GM19351 (cell line): ENCODE results near the gene SLC23A1.
"Not testable (repeated sequence)": the region's sequence is repeated elsewhere in the genome, so short reads cannot be mapped to it uniquely, and the experiment has no call there.

Source experiments
- ATAC-seq: cut with Tn5 transposase; IDR thresholded peaks from one replicate; pipeline ENCODE4 v1.9.1; 2021; ENCODE audit warnings: mild to moderate bottlenecking, moderate library complexity; ENCODE audit not compliant: unreplicated experiment

SLC23A1 gene

DNA sequence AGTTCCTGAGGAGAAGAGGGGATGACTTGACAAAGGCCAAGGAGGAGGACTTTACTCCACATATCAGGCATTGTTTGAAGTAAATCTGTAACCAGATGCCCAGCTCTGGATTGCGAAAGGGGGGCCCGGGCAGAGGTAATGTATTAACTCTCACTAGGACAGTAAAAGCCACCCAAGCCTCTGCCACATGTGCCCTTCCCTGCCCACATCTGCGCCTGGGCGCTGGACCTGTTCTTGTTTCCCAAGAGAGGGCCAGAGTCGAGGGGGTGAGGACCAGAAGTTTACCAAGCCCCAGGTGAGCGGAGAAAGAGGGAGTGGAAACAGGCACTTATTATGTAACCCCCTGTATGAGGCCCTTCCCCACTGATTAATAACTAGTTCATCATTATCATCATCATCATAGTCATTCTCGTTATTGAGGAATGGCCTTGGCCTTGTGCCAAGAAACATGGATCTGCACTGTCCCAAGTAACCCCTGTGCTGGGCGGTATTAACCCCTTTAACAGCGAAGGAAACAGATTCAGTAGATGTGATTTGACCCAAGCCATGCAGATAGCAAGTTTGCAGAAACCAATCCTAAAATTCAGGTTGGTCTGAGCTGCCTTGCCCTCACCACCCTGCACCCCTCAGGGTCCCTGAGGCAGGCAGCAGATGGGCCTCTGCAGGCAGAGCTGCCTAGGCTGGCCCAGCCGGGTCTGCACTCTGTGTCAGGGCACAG, at the start of gene SLC23A1:
Gene SLC23A1 (minus strand): TSS at position 23 of the 718 bp plus-strand sequence. CDS start 44 bp downstream, outside the sequence.
- ATAC-seq: no peak

DNA sequence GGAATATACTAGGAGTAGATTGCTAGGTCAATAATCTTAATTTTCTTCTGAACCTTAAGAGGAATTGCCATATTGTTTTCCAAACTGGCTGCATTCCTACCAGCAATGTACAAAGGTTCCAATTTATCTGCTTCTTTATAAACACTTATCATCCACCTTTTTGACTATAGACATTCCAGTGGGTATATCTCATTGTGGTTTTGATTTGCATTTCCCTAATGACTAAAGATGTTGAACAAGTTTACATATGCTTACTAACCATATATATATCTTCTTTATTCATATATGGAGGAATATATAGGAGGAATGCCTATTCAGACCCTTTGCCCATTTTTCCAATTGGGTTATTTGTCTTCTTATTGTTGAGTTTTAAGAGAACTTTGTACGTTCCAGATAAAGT, 48.6 kb upstream of the SLC23A1 start:
- no peak for ATAC-seq

DNA sequence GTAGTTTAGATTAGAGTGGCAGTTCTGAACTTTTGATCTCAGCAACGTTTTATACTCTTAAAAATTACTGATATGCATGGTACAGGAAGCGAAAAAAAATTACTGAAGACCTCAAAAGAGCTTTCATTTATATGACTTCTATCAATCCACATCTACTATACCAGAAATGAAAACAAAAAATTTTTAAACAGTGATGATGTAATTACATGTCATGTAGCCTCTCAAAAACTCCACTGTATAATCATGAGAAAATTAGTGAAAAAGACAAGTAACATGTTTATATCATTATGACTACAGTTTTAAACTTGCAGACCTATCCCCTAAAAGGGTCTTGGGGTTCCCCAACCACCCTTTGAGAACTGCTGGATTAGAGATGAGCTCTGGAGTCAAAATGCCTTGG, 46.9 kb upstream of the SLC23A1 start:
- ATAC-seq: no peak

DNA sequence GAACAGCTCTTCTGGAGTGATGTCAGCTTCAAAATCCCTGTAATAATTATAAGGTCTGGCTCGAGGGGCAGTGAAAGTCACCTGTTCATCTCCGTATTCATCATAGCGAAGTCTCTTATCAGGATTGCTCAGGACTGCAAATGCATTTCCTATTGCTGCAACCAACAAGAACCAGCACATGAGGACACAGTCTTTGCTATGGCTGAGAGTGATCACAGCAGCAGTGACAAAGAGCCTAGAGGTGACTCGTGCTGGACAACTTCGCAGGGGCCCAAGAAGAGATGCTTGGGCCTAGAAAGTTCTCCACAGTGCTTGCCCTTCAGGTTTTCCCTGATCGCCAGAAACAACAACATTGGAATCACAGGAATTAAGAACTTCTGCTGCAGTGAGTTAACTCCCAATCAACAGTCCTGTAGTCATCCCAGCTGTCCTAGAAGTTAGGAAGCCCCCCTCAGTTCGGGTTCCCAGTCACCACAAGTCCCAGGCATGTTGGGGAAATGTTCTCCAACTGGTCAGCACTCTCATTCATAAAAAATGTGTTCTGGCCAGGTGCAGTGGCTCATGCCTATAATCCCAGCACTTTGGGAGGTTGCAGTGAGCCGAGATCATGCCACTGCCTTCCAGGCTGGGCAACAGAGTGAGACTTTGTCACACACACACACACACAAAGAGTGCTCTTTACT, 43.2 kb upstream of the SLC23A1 start:
- no peak for ATAC-seq

DNA sequence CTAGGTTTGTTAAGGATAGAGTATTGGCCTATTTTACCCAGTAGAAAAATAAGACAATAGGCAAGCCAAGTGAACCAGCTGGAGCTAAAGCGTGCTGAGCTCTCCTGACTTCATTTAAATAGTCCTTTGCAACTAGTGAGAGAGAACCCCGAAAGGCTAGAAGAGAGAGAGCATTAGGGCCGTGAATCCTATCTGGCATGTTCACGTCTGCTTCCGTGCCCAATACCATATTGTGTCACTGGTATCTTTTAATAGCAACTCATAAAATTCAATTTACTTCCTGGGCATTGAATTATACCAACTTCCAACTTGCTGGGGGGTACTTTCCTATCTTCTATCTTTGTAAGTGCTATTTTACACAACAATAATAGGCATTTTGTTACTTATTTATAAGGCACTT, 42.4 kb upstream of the SLC23A1 start:
- ATAC-seq: no peak

DNA sequence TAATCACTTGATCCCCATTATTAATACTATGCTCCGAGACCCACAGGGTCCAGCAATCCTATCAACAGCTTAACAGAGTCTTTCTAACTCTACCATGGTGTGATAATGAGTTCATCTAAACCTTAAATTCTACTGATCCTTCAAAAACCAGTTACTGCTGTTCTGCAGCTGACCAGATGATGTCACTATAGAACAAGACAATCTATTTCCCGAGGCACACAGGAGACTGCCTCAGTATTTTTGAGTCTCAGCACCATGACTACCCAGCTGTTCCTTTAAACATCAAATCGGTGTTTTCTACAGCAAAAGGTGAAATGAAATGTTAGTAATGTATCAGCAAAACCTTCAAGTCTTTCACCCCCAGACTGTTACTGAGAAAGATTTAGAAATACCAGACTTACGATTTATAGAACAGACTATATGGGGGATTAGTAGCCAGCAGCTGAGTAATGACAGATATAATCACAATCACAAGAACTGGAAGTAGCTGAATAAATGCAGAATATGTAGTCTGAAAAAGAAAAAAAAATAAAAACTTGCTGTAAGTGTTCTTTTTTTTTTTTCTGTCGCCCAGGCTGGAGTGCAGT, 39.3 kb upstream of the SLC23A1 start:
- ATAC-seq: no peak

DNA sequence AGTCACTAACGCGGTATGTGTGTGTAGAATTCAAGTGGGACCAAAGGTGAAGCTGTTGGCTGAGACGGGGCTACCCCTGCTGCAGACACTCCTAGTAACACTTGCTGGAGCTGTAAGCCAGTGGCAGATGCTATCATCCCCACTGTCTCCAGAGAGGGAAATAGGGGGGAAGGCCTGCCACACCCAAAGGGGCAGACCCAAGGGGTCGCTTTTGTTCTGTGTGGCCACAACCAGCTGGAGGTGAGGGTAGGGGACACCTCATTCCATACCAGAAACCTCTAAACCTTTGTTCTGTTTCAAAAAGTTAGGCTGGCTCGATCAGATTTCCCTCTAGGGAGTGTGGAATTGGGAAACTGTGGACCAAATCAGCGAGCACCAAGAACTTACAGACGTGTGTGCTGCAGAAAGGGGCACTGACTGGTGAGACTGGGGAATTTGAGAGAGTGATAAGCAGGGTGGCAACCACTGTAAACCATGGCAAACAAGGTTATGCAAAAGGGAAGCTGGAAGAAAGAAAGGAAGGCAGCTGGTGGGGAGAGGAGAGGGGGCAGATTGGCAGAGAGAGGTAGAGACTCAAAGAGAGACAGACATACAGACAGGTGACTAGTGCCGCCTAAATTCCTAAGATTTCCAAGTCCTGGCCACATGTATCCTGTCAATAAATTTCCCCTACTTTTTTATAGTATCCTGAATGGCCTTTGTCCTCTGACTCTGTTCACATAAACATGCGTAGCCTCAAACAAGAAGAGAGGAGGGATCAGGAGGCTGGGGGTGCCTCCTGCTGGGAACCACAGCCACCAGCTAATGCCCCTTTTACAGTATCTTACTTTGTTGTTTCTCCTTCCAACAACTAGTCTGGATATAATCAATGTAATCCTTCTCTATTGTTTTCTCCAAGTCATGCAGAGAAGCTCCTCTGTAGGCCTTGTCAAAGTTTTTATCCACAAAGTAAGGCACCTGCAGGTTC, 36.4 kb upstream of the SLC23A1 start:
- ATAC-seq: no peak

DNA sequence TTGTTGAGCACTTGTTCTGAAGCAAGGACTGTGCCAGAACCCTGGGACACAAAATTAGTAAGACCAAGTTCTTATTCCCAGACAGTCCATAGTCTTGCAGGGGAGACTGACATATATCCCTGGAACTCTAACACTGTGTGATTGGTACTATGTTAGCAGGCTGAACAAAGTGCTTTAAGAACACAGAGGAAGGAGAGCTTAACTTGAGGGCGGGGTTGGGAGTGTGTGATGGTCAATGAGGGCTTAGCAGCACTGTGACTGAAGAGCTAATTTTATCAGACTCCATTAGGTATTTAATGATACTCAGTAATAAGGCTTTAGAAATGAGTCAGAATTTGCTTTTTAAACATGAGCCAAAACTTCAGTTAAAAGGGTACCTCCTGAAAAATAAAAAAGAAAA, 35.7 kb upstream of the SLC23A1 start:
- ATAC-seq: no peak

DNA sequence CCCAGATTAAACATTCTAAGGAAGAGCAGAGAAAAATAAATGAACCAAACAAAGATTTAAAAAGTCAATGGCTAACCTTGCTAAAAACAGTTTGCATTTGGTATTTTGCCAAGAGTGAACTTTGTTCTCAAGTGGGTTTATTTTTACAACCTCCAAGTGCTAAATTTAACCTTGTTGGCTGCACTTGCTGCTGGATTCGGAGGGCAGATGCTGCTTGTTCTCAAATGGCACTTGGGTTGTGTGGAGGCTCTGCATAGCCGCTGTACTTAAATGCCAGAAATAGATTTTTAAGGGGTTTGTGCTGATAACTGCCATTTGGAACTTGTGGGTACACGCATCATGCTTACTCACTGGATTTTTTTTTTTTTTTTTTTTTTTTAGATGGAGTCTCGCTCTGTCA, 34.1 kb upstream of the SLC23A1 start:
- no peak for ATAC-seq

DNA sequence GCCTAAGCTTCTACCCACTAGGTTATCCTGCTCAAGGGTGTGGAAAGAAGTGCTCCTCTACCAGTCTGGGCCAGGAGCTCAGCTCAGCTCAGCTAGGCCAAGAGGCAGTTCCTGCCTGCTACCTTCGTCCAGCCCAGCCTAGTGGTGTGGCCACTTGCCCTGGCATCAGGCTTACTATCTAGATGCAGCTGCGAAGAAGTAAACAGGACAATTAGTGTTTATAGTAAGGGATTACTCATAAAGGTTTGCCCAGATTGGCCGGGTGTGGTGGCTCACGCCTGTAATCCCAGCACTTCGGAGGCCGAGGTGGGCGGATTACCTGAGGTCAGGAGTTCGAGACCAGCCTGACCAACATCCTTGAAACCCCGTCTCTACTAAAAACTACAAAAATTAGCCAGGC, 33.6 kb upstream of the SLC23A1 start:
- ATAC-seq: no peak

DNA sequence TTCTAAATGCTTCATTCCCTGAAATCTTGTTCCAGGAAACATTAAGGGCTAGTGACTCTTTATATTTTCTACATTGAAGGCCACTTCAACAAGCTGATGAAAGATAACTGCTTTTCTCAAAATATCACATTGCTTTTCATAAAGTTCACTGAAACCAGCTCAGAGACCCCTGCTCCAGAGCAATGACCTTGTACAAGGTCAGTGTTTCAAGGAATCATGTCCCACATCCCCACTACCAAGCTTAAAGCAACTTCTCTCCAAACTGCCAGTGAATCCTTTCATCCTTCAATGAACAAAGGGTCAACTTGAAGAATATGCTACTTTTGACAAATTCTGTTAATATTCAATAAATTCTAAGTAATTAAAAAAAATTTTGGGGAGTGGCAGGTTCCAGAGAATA, 32.8 kb upstream of the SLC23A1 start:
- ATAC-seq: no peak

DNA sequence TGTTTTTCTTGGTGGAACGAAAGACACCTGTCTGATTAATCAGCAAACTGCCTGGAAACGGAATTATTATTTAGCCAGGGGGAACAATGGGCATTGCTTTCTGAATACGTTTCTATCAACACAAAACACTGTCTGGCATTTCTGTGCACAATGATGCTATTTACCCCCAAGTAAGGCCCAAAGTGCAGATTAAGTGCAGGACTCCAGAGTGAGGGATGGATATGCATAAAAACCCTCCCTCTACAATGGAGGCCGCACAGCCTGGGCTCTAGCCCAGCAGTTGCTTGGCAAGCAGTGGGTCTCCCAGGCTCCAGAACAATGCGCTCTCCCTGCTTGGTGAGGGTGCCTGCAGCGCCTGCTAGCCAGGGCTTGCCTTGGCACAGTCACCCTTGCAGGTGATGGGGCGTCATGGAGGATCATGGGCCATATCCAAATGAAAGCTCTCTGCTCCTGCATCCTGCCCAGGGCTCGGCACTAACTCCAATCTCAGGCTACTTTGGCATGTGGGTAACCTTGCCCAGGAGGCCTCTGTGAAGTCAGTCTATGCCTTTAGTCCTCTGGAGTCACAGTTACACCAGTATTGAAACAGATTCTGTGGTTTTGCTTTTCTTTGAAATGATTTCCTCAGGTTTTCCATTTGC, 32.2 kb upstream of the SLC23A1 start:
- no peak for ATAC-seq

DNA sequence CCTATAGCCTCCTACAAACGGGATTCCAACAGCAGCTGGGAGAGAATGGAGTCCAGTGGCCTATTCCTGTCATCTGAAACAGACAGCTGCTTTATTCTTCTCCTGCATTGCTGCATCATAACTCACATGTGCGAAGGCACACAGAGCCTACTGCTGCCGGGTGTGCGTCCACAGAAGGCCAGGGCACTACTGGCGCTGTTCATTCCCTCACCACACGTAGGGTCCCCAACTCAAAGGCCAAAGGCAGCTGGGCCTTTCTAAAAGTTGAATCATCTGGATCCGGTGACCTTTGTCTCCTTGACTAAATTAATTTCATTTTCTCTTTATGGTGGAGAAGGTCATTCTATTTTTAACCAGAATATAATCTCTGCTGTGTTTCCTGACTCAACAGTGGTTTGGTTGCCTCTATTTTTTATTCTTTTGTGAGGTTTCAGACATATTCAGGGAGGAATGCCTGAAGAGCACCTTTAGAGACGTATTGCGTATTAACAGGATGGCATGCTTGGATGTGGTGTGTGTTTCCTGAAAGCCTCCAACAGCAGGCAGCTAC, 31.6 kb upstream of the SLC23A1 start:
- no peak for ATAC-seq

DNA sequence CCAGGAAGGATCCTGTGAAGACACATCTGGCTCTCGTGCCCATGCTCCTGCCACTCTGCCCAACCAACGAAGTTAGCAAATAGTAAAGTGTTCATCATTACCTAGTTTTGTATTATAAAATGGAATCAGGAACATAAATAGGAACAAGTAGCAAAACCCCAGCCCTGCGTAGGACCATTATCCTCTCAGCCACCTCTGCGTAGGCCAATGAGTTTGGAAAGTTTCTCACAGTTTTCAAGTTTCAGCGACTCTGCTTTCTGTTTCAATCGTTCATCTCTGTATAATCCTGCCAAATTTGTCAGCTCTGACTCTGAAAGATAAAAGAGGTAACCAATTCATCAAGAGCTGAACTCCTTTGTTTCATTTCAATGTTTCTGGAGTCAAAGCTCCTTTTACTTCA, 30.9 kb upstream of the SLC23A1 start:
- ATAC-seq: no peak

DNA sequence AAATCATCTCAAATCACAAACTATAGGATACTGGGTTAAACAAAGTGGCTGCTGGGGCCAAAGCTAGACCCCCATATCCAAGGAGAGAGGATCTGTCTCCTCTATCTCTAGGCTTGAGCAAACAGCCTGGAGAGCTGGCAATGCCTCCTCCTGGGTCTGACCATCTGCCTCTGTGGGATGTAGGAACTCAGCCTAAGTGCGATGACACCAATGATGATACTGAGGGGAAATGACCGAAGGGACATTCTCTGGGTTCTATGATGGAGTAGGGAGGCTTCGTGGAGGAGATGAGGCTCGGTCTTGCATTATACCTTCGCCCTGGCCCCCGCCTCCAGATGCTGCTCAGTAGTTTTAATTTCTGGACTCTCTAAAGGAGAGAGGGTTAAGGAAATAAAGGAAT, 30.1 kb upstream of the SLC23A1 start:
- ATAC-seq: no peak

DNA sequence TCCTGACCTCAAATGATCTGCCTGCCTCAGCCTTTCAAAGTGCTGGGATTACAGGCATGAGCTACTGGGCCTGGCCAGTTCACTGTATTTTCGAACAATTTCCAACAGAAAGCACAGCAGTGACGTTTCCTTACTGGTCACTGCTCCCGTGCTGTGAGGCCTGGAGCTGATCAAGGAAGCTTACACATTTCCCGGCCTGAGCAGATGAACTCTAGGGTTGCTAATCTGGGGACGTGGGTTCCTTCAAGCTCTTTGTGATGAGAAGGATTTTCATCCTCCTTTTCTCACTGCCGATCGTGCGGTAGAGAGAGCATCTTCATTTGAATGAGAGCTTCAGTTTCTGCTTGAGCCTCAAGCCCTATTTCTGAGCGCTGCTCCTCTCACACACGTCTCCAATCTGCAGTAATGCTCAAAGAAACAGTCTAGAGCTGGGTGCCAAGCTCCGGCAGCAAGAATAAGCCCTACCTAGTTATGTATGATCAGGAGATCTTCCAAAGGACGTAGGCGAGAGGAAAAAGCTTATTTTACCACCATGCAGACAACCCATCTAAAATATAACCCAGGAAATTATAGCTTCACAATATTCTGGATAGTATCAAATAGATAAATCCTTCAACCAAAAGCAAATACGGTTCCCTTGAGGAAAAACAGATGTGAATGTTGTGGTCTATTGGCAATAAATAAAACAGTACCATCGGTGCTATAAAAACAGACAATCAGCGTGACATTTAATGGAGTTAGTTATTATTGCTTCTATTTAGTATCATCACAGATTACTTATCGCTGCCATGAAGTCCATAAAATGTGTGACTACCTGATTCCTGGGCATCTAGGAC, 28.1 kb upstream of the SLC23A1 start:
- ATAC-seq: no peak

DNA sequence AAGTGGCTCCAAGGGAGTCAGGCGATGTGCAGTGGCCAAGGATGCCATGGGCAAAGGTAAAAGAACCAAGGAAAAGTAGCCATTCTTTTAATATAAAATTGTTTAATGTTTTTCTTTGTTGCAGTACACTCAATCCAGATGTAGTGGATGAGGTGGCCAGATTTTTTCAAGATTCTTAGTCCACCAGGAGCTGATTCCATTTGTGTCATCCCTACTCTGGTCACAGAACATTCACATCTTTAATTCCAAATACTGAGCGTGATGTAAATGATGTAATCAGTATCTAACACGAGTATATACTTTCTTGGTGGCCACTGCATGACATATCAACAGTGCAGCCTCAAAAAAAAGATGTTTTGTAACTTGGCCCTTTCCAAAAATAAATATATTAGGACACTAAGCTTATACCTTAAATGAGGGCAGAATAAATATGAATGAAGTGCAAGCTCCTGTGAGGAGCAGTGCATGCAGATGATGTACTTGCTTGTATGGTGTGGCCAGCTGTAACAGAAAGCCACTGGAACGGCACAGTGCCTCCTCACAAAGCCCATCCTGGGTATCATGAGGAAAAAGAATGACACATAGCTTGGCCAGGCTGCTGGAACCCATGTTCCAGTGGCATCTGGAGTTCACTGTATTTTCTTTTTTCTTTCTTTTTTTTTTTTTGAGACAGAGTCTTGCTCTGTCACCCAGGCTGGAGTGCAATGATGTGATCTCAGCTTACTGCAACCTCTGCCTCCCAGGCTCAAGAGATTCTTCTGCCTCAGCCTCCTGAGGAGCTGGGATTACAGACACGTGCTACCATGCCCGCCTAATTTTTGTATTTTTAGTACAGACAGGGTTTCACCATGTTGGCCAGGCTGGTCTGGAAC, 27.3 kb upstream of the SLC23A1 start:
- ATAC-seq: no peak

DNA sequence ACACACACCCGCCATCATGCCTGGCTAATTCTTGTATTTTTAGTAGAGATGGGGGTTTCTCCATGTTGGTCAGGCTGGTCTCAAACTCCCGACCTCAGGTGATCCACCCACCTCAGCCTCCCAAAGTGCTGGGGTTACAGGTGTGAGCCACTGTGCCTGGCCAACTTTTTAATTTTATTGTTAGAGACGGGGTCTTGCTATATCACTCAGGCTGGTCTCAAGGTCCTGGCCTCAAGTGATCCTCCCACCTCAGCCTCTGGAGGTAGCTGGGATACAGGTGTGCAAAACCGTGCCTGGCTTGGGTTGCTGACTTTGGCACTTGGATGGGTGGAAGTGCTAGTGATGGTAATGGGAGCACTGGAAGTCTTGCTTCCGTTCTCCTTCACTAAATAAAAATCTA, 26.0 kb upstream of the SLC23A1 start:
- not testable (repeated sequence) for ATAC-seq

DNA sequence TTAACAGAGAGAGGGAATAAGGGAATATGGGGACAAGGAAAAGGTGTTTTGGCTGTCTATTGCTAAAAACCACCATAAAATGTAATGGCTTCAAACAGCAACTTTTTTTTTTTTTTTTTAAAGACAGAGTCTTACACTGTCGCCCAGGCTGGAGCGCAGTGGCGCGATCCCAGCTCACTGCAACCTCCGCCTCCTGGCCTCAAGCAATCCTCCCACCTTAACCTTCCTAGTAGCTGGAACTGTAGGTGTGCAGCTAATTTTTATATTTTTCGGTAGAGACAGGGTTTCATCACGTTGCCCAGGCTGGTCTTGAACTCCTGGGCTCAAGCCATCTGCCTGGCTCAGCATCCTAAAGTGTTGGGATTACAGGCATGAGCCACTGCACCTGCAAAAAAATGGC, 25.1 kb upstream of the SLC23A1 start:
- no peak for ATAC-seq
